GM12878 (cell line): ENCODE results near the gene CLN3. TPM values are rescaled to one million over a fixed set of nuclear protein-coding genes. Genes with fewer than 3 reads are reported as not detected.

Experiments used
- STAT1 ChIP-seq: fragments of 450-650 bp; conservative IDR thresholded peaks from 2 replicates; pipeline ENCODE4 v1.6.1; 2014; ENCODE audit warnings: antibody characterized with exemption, mild to moderate bottlenecking
- TAF1 ChIP-seq: IDR thresholded peaks from 2 replicates; pipeline ENCODE4 v1.6.1; 2011; ENCODE audit warnings: mild to moderate bottlenecking, low read depth, low read length, borderline replicate concordance
- TARDBP ChIP-seq: IDR thresholded peaks from 2 replicates; pipeline ENCODE4 v1.6.1; 2016; ENCODE audit warnings: borderline replicate concordance
- polyA plus RNA-seq, 11 experiments: library from polyadenylated mRNA; depleted of rRNA in 4 of 11; unstranded in 6 of 11; stranded (reverse) in 5 of 11; fragments of >200 nt; fragmentation: Nextera tagmentation in 4 of 11; fragmentation: Illumina TruSeq in 1 of 11; extraction: Ambion mirVana in 4 of 11; extraction: Trizol in 1 of 11; gene quantifications; 1 replicate in 1 of 11; 2 replicates in 10 of 11; pipeline versions ENCODE4 v1.2.1 to v1.2.3, GENCODE V29; 2011 to 2016; ENCODE audit warnings: inconsistent platforms in 2 of 11, missing spikeins in 2 of 11, low read depth in 1 of 11
- total RNA-seq, 4 experiments: library from RNA; depleted of rRNA in 3 of 4; stranded (reverse); fragments of >200 nt in 3 of 4; fragmentation: Illumina TruSeq in 1 of 4; extraction: Trizol in 1 of 4; gene quantifications; 2 replicates each; pipeline versions ENCODE4 v1.2.1 to v1.2.3, GENCODE V29; 2013 to 2021
- TF ChIP-seq, protein P1 (sequence below): fragments of 450-650 bp; IDR thresholded peaks from 2 replicates; pipeline ENCODE4 v1.6.1; 2016; ENCODE audit warnings: mild to moderate bottlenecking, moderate library complexity, borderline replicate concordance
- TF ChIP-seq, protein P2 (sequence below): IDR thresholded peaks from 2 replicates; pipeline ENCODE4 v1.6.1; 2012; ENCODE audit warnings: low read depth, low read length, improper control_type of control experiment

The CLN3 gene
- total and polyA plus RNA-seq, 10 of the 15 experiments (the other 5 are each of a cell fraction or from before 2014, with no cell fraction given): 2.3 to 25.0 (median 16.6) TPM

DNA sequence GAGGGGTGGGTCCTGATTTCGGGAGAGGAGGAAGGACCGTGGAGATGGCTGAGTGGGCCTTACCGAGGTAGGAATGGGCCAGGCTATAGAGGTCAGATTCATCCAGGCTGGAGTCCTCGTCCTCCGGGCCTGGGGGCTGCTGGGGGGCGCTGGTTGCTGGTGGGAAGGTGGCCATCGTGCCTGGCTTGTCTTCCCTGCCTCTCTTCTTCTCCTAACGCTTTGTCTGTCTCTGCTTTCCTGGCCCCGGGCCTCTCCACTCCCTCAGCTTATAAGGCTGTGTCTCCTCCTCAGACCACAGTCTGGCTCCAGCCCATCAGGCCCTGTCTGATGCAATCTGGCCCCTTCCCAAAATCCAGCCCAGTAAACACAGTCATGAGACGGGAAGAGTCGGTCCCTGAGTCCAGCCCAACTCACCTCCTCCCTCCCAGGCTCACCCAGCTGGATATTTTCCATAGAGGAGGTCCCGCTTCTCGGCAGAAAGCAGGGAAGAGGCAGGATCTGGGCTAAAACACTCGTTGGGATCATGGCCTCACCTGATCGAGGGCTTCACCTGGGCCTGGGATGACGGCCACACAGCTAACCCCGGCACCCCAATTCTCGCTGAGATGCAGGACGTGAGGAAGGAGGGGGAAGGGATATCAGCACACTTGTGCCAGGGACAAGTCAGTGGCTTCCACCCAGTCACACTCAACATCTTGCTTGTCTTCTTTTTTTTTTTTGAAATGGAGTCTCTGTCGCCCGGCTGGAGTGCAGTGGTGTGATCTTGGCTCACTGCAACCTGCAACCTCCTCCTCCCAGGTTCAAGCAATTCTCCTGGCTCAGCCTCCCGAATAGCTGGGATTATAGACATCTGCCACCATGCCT is 47.1 kb upstream of the CLN3 start, which contains the start of gene NUPR1 (continued):
- TF ChIP-seq, protein P1, sequence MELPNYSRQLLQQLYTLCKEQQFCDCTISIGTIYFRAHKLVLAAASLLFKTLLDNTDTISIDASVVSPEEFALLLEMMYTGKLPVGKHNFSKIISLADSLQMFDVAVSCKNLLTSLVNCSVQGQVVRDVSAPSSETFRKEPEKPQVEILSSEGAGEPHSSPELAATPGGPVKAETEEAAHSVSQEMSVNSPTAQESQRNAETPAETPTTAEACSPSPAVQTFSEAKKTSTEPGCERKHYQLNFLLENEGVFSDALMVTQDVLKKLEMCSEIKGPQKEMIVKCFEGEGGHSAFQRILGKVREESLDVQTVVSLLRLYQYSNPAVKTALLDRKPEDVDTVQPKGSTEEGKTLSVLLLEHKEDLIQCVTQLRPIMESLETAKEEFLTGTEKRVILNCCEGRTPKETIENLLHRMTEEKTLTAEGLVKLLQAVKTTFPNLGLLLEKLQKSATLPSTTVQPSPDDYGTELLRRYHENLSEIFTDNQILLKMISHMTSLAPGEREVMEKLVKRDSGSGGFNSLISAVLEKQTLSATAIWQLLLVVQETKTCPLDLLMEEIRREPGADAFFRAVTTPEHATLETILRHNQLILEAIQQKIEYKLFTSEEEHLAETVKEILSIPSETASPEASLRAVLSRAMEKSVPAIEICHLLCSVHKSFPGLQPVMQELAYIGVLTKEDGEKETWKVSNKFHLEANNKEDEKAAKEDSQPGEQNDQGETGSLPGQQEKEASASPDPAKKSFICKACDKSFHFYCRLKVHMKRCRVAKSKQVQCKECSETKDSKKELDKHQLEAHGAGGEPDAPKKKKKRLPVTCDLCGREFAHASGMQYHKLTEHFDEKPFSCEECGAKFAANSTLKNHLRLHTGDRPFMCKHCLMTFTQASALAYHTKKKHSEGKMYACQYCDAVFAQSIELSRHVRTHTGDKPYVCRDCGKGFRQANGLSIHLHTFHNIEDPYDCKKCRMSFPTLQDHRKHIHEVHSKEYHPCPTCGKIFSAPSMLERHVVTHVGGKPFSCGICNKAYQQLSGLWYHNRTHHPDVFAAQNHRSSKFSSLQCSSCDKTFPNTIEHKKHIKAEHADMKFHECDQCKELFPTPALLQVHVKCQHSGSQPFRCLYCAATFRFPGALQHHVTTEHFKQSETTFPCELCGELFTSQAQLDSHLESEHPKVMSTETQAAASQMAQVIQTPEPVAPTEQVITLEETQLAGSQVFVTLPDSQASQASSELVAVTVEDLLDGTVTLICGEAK: no peak
- no peak for TF ChIP-seq STAT1
- TF ChIP-seq TARDBP: no peak
- no peak for TF ChIP-seq TAF1
- TF ChIP-seq, protein P2, sequence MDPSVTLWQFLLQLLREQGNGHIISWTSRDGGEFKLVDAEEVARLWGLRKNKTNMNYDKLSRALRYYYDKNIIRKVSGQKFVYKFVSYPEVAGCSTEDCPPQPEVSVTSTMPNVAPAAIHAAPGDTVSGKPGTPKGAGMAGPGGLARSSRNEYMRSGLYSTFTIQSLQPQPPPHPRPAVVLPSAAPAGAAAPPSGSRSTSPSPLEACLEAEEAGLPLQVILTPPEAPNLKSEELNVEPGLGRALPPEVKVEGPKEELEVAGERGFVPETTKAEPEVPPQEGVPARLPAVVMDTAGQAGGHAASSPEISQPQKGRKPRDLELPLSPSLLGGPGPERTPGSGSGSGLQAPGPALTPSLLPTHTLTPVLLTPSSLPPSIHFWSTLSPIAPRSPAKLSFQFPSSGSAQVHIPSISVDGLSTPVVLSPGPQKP: no peak
